ENCODE results near the gene SLAMF1. TPM values are rescaled to one million over a fixed set of nuclear protein-coding genes. Genes with fewer than 3 reads are reported as not detected.
A peak's percentile ranks its signal among the peaks of the same experiment; 100 is the strongest.

Gene SLAMF1
- total and polyA plus RNA-seq, 9 of the 15 experiments (the other 6 are each of a cell fraction or from before 2014, with no cell fraction given): 0.04 to 0.17 (median 0.11) TPM; not detected in 4

GRCh38 chr1:160669276-160669675 is 22.4 kb upstream of the SLAMF1 start:
- CTCF ChIA-PET (ENCODE audit: low intra/inter-chr PET ratio): no interaction called here
- Histone ChIP-seq H3K36me3 (ENCODE audit: control insufficient read depth, insufficient read depth, low read length) (no peaks in the 10 kb centered on the region), H3K4me2 (ENCODE audit: insufficient read depth, low read length) (no peak overlapping the region), H4K20me1 (replicated peaks; ENCODE audit: control insufficient read depth, insufficient read depth, low read length) (no peaks in the 10 kb centered on the region), H3K9me3 (replicated peaks; ENCODE audit: control insufficient read depth, insufficient read depth, low read depth, low read length) (0 out of 2 replicates have a peak, but pooled peaks cover 3% of the 10 kb centered on the region), H3K79me2 (ENCODE audit: control insufficient read depth, insufficient read depth, low read length) (no peaks in the 10 kb centered on the region), H3K9ac (ENCODE audit: insufficient read depth in 1 of 2, low read depth in 2 of 2, low read length in 2 of 2) (no peak overlapping the region), H3K27ac (ENCODE audit: extremely low read depth, low read depth, low read length) (no peak overlapping the region), H3K4me3 (no peak overlapping the region), H3K9me1 (ENCODE audit: control insufficient read depth, insufficient read depth, low read length) (no peaks in the 10 kb centered on the region), H2AFZ (ENCODE audit: low read depth, low read length) (no peak overlapping the region), H3K4me1 (replicated peaks in 1 of 2; ENCODE audit: control insufficient read depth in 2 of 2, insufficient read depth in 2 of 2, low read length in 2 of 2) (peaks cover 3 to 26% of the 10 kb centered on the region in 2 experiments; a peak in 4 of 5 replicates), H3K27me3 (ENCODE audit: control insufficient read depth in 2 of 2, insufficient read depth in 2 of 2, low read length in 2 of 2) (no peaks in the 10 kb centered on the region)
- POLR2A ChIA-PET: no interaction called here
- intact Hi-C loops (cut with micrococcal nuclease): loop anchor here (5.0 kb wide), 2 partner anchors 42 to 127 kb away; no protein-coding TSS in a partner anchor
- in situ Hi-C loops (cut with MboI): no loop called here
- FAIRE-seq (no peak), ATAC-seq (no peak), DNase-seq (ENCODE audit: extremely low read depth in 1 of 4, low spot score in 3 of 4) (no peak)
- no TSS peak for BruUV-seq (replicated peaks)
- TF ChIP-seq TRIM28 (IDR thresholded peaks at IDR 0.05): peak; percentile 50; the same call in 1 of the 2 replicates
- TF ChIP-seq CBX3 (IDR thresholded peaks at IDR 0.05; ENCODE audit: borderline replicate concordance in 1 of 2, low read length in 2 of 2): peak in 1 of 2 experiments; percentile 45; a peak in 1 of 3 replicates
- peak; percentile 100 for TF ChIP-seq ZNF507 (tag; conservative IDR thresholded peaks at IDR 0.05)
- peak; percentile 93 for TF ChIP-seq ZNF354B (CRISPR knock-in tag; IDR thresholded peaks at IDR 0.05)
- no peak for TF ChIP-seq ASH1L (IDR thresholded peaks at IDR 0.05; ENCODE audit: borderline replicate concordance, low read depth, partially characterized antibody)
- peak; percentile 54 for TF ChIP-seq RBM25 (IDR thresholded peaks at IDR 0.05; ENCODE audit: low read depth, low read length, severe bottlenecking)

GRCh38 chr1:160667896-160668295 is 21.1 kb upstream of the SLAMF1 start:
- ChIA-PET CTCF (ENCODE audit: low intra/inter-chr PET ratio) (no interaction called here), POLR2A (no interaction called here)
- H3K79me2 ChIP-seq (ENCODE audit: control insufficient read depth, insufficient read depth, low read length): no peaks in the 10 kb centered on the region
- ATAC-seq (no peak), FAIRE-seq (no peak), DNase-seq (ENCODE audit: extremely low read depth in 1 of 4, low spot score in 3 of 4) (no peak)
- H3K4me2 ChIP-seq (ENCODE audit: insufficient read depth, low read length): no peak overlapping the region
- peaks cover 3 to 26% of the 10 kb centered on the region in 2 experiments; a peak in 4 of 5 replicates for H3K4me1 ChIP-seq (replicated peaks in 1 of 2; ENCODE audit: control insufficient read depth in 2 of 2, insufficient read depth in 2 of 2, low read length in 2 of 2)
- H4K20me1 ChIP-seq (replicated peaks; ENCODE audit: control insufficient read depth, insufficient read depth, low read length): no peaks in the 10 kb centered on the region
- H3K9me3 ChIP-seq (replicated peaks; ENCODE audit: control insufficient read depth, insufficient read depth, low read depth, low read length): 0 out of 2 replicates have a peak, but pooled peaks cover 3% of the 10 kb centered on the region
- TF ChIP-seq THAP7 (CRISPR knock-in tag; IDR thresholded peaks at IDR 0.05) (no peak), RFX1 (IDR thresholded peaks at IDR 0.05) (no peak), OTX1 (CRISPR knock-in tag; IDR thresholded peaks at IDR 0.05) (no peak), C11orf30 (IDR thresholded peaks at IDR 0.05; ENCODE audit: low read depth) (peak; percentile 56; the same call in 1 of the 2 replicates), ZNF316 (IDR thresholded peaks at IDR 0.05) (peak; percentile 90), ZNF512 (tag; IDR thresholded peaks at IDR 0.05) (peak; percentile 73)
- H3K9me1 ChIP-seq (ENCODE audit: control insufficient read depth, insufficient read depth, low read length): no peaks in the 10 kb centered on the region
- no peak overlapping the region for H3K9ac ChIP-seq (ENCODE audit: insufficient read depth in 1 of 2, low read depth in 2 of 2, low read length in 2 of 2)
- intact Hi-C loops (cut with micrococcal nuclease): loop anchor here (5.0 kb wide), 2 partner anchors 41 to 126 kb away; no protein-coding TSS in a partner anchor
- WGBS (ENCODE audit: insufficient coverage, low coverage, missing lambda C conversion rate): 81% methylated on average over 2 of the region's 2 CpGs
- H2AFZ ChIP-seq (ENCODE audit: low read depth, low read length): no peak overlapping the region
- in situ Hi-C loops (cut with MboI): no loop called here
- no peak overlapping the region for H3K4me3 ChIP-seq
- no peaks in the 10 kb centered on the region for H3K27me3 ChIP-seq (ENCODE audit: control insufficient read depth in 2 of 2, insufficient read depth in 2 of 2, low read length in 2 of 2)
- BruUV-seq (replicated peaks): no TSS peak
- no peak overlapping the region for H3K27ac ChIP-seq (ENCODE audit: extremely low read depth, low read depth, low read length)
- no peaks in the 10 kb centered on the region for H3K36me3 ChIP-seq (ENCODE audit: control insufficient read depth, insufficient read depth, low read length)
